ENCODE measurements around the gene MBD3. TPM values are rescaled to one million over a fixed set of nuclear protein-coding genes. Genes with fewer than 3 reads are reported as not detected.

The MBD3 gene
- total and polyA plus RNA-seq, 2 donors (not counting 1 experiment from before 2014, with no cell fraction given) = 19.8 to 85.2 TPM

DNA sequence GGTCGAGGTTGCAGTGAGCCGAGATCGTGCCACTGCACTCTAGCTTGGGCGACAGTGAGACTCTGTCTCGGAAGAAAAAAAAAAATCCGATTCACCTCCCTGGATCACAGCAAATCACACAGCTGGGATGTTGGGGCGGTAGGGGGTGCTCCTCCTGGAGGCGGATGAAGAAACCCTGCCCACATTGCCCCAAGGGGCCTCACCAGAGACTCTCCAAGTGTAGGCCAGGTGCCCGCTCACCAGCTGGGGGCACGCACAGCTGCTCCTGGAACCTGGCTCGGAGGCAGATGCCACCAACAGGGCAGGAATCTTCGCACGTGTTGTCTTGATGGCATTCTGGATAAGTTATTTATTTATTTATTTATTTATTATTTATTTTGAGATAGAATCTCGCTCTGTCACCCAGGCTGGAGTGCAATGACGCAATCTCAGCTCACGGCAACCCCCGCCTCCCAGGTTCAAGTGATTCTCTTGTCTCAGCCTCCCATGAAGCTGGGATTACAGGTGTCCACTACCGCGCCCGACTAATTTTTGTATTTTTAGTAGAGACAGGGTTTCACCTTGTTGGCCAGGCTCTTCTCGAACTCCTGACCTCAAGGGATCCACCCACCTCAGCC lies 9.5 kb upstream of the MBD3 start:
- Histone ChIP-seq H3K4me2 (ENCODE audit: extremely low read depth, insufficient read depth, low read length) (no peak overlapping the region), H3K9me3 (ENCODE audit: control insufficient read depth, insufficient read depth, low read depth, low read length) (no peaks in the 10 kb centered on the region), H2AFZ (ENCODE audit: low read length) (no peak overlapping the region), H3K27ac (ENCODE audit: insufficient read depth, low read length) (no peak overlapping the region), H3K27me3 (ENCODE audit: control insufficient read depth, insufficient read depth, low read length) (no peaks in the 10 kb centered on the region), H3K9ac (ENCODE audit: insufficient read depth, low read length) (no peak overlapping the region), H3K4me1 (ENCODE audit: control insufficient read depth, extremely low read depth, insufficient read depth, low read length) (no peaks in the 10 kb centered on the region), H3K36me3 (ENCODE audit: control insufficient read depth, insufficient read depth, low read length) (peaks cover 19% of the 10 kb centered on the region), H4K20me1 (ENCODE audit: control insufficient read depth, extremely low read depth, insufficient read depth, low read length) (no peaks in the 10 kb centered on the region), H3K79me2 (ENCODE audit: control insufficient read depth, insufficient read depth, low read length) (peaks cover 51% of the 10 kb centered on the region), H3K4me3 (replicated peaks in 1 of 4; ENCODE audit: control extremely low read depth in 1 of 4, insufficient read depth in 1 of 4, low read depth in 3 of 4, low read length in 4 of 4) (no peak overlapping the region)
- no peak for DNase-seq (ENCODE audit: low read depth in 2 of 2)
- TF ChIP-seq EZH2 (IDR thresholded peaks at IDR 0.05; ENCODE audit: low read length, missing control alignments) (no peak), CTCF (conservative IDR thresholded peaks at IDR 0.05 in 1 of 2, IDR thresholded peaks at IDR 0.05 in 1 of 2; ENCODE audit: low read depth in 1 of 2, low read length in 2 of 2) (no peak)

DNA sequence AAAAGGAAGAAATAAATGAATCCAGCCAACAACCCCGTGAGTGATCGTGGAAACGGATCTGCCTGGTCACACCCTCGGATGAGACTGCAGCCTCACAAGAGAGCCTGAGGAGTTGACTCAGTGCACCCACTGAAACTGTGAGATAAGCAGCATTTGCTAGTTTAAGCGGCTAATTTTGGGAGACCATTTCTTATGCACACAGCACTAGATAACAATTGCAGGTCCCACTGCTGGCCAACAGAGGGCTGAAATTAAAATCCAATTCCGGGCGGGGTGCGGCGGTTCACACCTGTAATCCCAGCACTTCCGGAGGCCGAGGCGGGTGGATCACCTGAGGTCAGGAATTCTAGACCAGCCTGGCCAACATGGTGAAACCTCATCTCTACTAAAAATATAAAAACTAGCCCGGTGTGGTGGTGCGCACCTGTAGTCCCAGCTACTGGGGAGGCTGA lies 9.0 kb upstream of the MBD3 start:
- Histone ChIP-seq H3K9ac (ENCODE audit: insufficient read depth, low read length) (no peak overlapping the region), H2AFZ (ENCODE audit: low read length) (no peak overlapping the region), H3K9me3 (ENCODE audit: control insufficient read depth, insufficient read depth, low read depth, low read length) (no peaks in the 10 kb centered on the region), H3K4me2 (ENCODE audit: extremely low read depth, insufficient read depth, low read length) (no peak overlapping the region), H3K4me1 (ENCODE audit: control insufficient read depth, extremely low read depth, insufficient read depth, low read length) (no peaks in the 10 kb centered on the region), H3K36me3 (ENCODE audit: control insufficient read depth, insufficient read depth, low read length) (peaks cover 21% of the 10 kb centered on the region), H3K27ac (ENCODE audit: insufficient read depth, low read length) (no peak overlapping the region), H3K79me2 (ENCODE audit: control insufficient read depth, insufficient read depth, low read length) (peaks cover 51% of the 10 kb centered on the region), H3K4me3 (replicated peaks in 1 of 4; ENCODE audit: control extremely low read depth in 1 of 4, insufficient read depth in 1 of 4, low read depth in 3 of 4, low read length in 4 of 4) (no peak overlapping the region), H3K27me3 (ENCODE audit: control insufficient read depth, insufficient read depth, low read length) (no peaks in the 10 kb centered on the region), H4K20me1 (ENCODE audit: control insufficient read depth, extremely low read depth, insufficient read depth, low read length) (no peaks in the 10 kb centered on the region)
- no peak for DNase-seq (ENCODE audit: low read depth in 2 of 2)
- TF ChIP-seq EZH2 (IDR thresholded peaks at IDR 0.05; ENCODE audit: low read length, missing control alignments) = no peak
- peak; percentile 5 to 14 for TF ChIP-seq CTCF (conservative IDR thresholded peaks at IDR 0.05 in 1 of 2, IDR thresholded peaks at IDR 0.05 in 1 of 2; ENCODE audit: low read depth in 1 of 2, low read length in 2 of 2)

DNA sequence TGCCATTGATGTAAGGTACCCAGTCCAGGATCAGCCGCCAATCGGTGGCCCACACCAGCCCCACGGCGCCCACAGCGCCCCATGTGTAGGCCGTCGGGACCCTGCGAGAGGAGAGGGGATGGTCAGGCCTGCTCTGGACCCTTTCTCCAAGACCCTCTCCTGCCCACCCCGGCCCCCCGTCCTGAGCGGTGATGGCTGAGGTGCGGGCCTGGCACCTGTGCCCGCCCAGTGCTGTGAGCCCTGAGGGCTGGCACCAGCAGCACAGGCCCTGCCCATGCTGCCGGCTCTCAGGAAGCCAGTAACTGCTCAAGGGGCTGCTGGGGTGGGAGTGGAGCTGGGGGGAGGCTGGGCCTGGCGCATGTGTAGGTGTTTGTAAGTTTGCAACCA lies 6.8 kb upstream of the MBD3 start:
- no peak for DNase-seq (ENCODE audit: low read depth in 2 of 2)
- Histone ChIP-seq H2AFZ (ENCODE audit: low read length) (no peak overlapping the region), H3K79me2 (ENCODE audit: control insufficient read depth, insufficient read depth, low read length) (peaks cover 44% of the 10 kb centered on the region), H3K4me1 (ENCODE audit: control insufficient read depth, extremely low read depth, insufficient read depth, low read length) (no peaks in the 10 kb centered on the region), H3K4me2 (ENCODE audit: extremely low read depth, insufficient read depth, low read length) (no peak overlapping the region), H3K27me3 (ENCODE audit: control insufficient read depth, insufficient read depth, low read length) (no peaks in the 10 kb centered on the region), H3K36me3 (ENCODE audit: control insufficient read depth, insufficient read depth, low read length) (peaks cover 21% of the 10 kb centered on the region), H3K4me3 (replicated peaks in 1 of 4; ENCODE audit: control extremely low read depth in 1 of 4, insufficient read depth in 1 of 4, low read depth in 3 of 4, low read length in 4 of 4) (no peak overlapping the region), H3K9me3 (ENCODE audit: control insufficient read depth, insufficient read depth, low read depth, low read length) (no peaks in the 10 kb centered on the region), H3K9ac (ENCODE audit: insufficient read depth, low read length) (no peak overlapping the region), H4K20me1 (ENCODE audit: control insufficient read depth, extremely low read depth, insufficient read depth, low read length) (no peaks in the 10 kb centered on the region), H3K27ac (ENCODE audit: insufficient read depth, low read length) (no peak overlapping the region)
- TF ChIP-seq EZH2 (IDR thresholded peaks at IDR 0.05; ENCODE audit: low read length, missing control alignments) = no peak
- TF ChIP-seq CTCF (conservative IDR thresholded peaks at IDR 0.05 in 1 of 2, IDR thresholded peaks at IDR 0.05 in 1 of 2; ENCODE audit: low read depth in 1 of 2, low read length in 2 of 2) = no peak

All from fibroblast of lung (primary cell).